EH (cell line): ENCODE results near the gene TSPAN2.

Source experiments
- DNase-seq: peaks from one replicate; pipeline ENCODE4 v3.0.0-alpha.2; 2015; ENCODE audit warnings: low read depth

Gene TSPAN2

GRCh38 chr1:115089420-115090185, at the start of gene TSPAN2:
TSPAN2 (minus strand) TSS chr1:115089503; CDS start chr1:115089432, 71 bp downstream.
- peak; percentile 76 for DNase-seq

GRCh38 chr1:115138973-115139372, 49.7 kb upstream of the TSPAN2 start:
- DNase-seq = peak; percentile 93

GRCh38 chr1:115138271-115138670, 49.0 kb upstream of the TSPAN2 start:
- no peak for DNase-seq

- DNase-seq = no peak
Measured at GRCh38 chr1:115137191-115137590, 47.9 kb upstream of the TSPAN2 start.

GRCh38 chr1:115136706-115137105, 47.4 kb upstream of the TSPAN2 start:
- no peak for DNase-seq

GRCh38 chr1:115136106-115136505, 46.8 kb upstream of the TSPAN2 start:
- no peak for DNase-seq

GRCh38 chr1:115135681-115136080, 46.4 kb upstream of the TSPAN2 start:
- DNase-seq = peak; percentile 87

- DNase-seq = peak; percentile 98
Measured at GRCh38 chr1:115134850-115135480, 45.7 kb upstream of the TSPAN2 start.

- DNase-seq = no peak
Measured at GRCh38 chr1:115134231-115134630, 44.9 kb upstream of the TSPAN2 start.

- peak; percentile 71 for DNase-seq
Measured at GRCh38 chr1:115133440-115133839, 44.1 kb upstream of the TSPAN2 start.

GRCh38 chr1:115130786-115131185, 41.5 kb upstream of the TSPAN2 start:
- DNase-seq = no peak

GRCh38 chr1:115129071-115129640, 39.9 kb upstream of the TSPAN2 start:
- DNase-seq = peak; percentile 61

- DNase-seq = no peak
Measured at GRCh38 chr1:115127539-115127938, 38.2 kb upstream of the TSPAN2 start.

- no peak for DNase-seq
Measured at GRCh38 chr1:115126516-115126915, 37.2 kb upstream of the TSPAN2 start.

- no peak for DNase-seq
Measured at GRCh38 chr1:115123116-115123515, 33.8 kb upstream of the TSPAN2 start.

GRCh38 chr1:115121793-115122192, 32.5 kb upstream of the TSPAN2 start:
- no peak for DNase-seq

- DNase-seq = no peak
Measured at GRCh38 chr1:115120296-115120695, 31.0 kb upstream of the TSPAN2 start.

GRCh38 chr1:115118611-115119010, 29.3 kb upstream of the TSPAN2 start:
- DNase-seq = peak; percentile 62

- DNase-seq = peak; percentile 56
Measured at GRCh38 chr1:115118086-115118485, 28.8 kb upstream of the TSPAN2 start.

GRCh38 chr1:115117298-115117697, 28.0 kb upstream of the TSPAN2 start:
- no peak for DNase-seq

- no peak for DNase-seq
Measured at GRCh38 chr1:115116512-115116911, 27.2 kb upstream of the TSPAN2 start.

GRCh38 chr1:115115521-115116161, 26.3 kb upstream of the TSPAN2 start:
- peak; percentile 44 for DNase-seq

- peak; percentile 59 for DNase-seq
Measured at GRCh38 chr1:115114308-115114707, 25.0 kb upstream of the TSPAN2 start.
